GM12874 (cell line): ENCODE measurements around the gene PER2.

Experiments
- CTCF ChIP-seq: IDR thresholded peaks from 2 replicates; pipeline ENCODE4 v1.5.1; 2011; ENCODE audit warnings: low read depth, mild to moderate bottlenecking, control low read depth, low read length, moderate library complexity; ENCODE audit not compliant: insufficient read depth

PER2 gene

GRCh38 chr2:238225121-238225520 is 63.3 kb downstream of the PER2 start:
- no peak for TF ChIP-seq CTCF

- no peak for TF ChIP-seq CTCF
These were observed 63.9 kb downstream of the PER2 start for GRCh38 chr2:238224356-238225035.

- TF ChIP-seq CTCF, result no peak
These were observed 67.4 kb downstream of the PER2 start for GRCh38 chr2:238220892-238221521.

- no peak for TF ChIP-seq CTCF
These were observed 68.0 kb downstream of the PER2 start for GRCh38 chr2:238220274-238220891.

- no peak for TF ChIP-seq CTCF
These were observed 71.7 kb downstream of the PER2 start for GRCh38 chr2:238216651-238217184.

GRCh38 chr2:238207006-238207405 is 81.4 kb downstream of the PER2 start:
- TF ChIP-seq CTCF, result no peak

GRCh38 chr2:238203973-238204683 is 84.3 kb downstream of the PER2 start:
- no peak for TF ChIP-seq CTCF
